Stomach (tissue), 4 donors: ENCODE measurements around the gene TIA1.

Experiments
- CTCF ChIP-seq, 7 experiments: fragments of 450-650 bp in 4 of 7; fragments of 200-600 bp in 3 of 7; sonication (generic) in 3 of 7; IDR thresholded peaks; one replicate each; pipeline ENCODE4 v1.5.1; 2016 to 2019; ENCODE audit warnings: antibody characterized with exemption in 7 of 7, control low read depth in 2 of 7, mild to moderate bottlenecking in 1 of 7
- EP300 ChIP-seq: sonication (generic); formaldehyde crosslinking; IDR thresholded peaks from one replicate; pipeline ENCODE4 v1.6.1; 2017; ENCODE audit warnings: antibody characterized with exemption
- POLR2A ChIP-seq, 4 donors: fragments of 450-650 bp; IDR thresholded peaks; one replicate each; pipeline ENCODE4 v1.6.1; 2016; ENCODE audit warnings: antibody characterized with exemption in 4 of 4, control low read depth in 2 of 4, mild to moderate bottlenecking in 1 of 4, moderate library complexity in 1 of 4
- POLR2AphosphoS5 ChIP-seq, 3 donors: sonication (generic); formaldehyde crosslinking; IDR thresholded peaks; one replicate each; pipeline ENCODE4 v1.6.1; 2016; ENCODE audit warnings: antibody characterized with exemption in 3 of 3

- TF ChIP-seq POLR2A (IDR thresholded peaks at IDR 0.05) = no peak
- TF ChIP-seq CTCF (IDR thresholded peaks at IDR 0.05) = no peak
- TF ChIP-seq POLR2AphosphoS5 (IDR thresholded peaks at IDR 0.05) = no peak
- TF ChIP-seq EP300 = no peak
Measured at GRCh38 chr2:70203086-70203485, 45.3 kb downstream of the TIA1 start.
